Right lobe of liver (tissue), 6 donors: Measurements from ENCODE around the gene HRNR. TPM values are rescaled to one million over a fixed set of nuclear protein-coding genes. Genes with fewer than 3 reads are reported as not detected.

Experiments
- ATAC-seq, 4 donors: fragments of 200-7000 bp; cut with Tn5 transposase; one replicate each; pipeline ENCODE4 v1.9.1; 2020; ENCODE audit warnings: mild to moderate bottlenecking in 4 of 4, moderate library complexity in 4 of 4
- DNase-seq, 3 donors: peaks; one replicate each; pipeline ENCODE4 v3.0.0-alpha.2; 2020
- H3K27ac ChIP-seq, 3 donors: fragments of 200-600 bp; one replicate each; pipeline ENCODE4 v1.8.0; 2022
- H3K27me3 ChIP-seq, 2 donors: fragments of 200-600 bp; one replicate each; pipeline ENCODE4 v1.8.0; 2022
- H3K36me3 ChIP-seq, 4 donors: fragments of 200-600 bp; sonication (generic) in 1 of 4; one replicate each; pipeline versions ENCODE4 v1.5.1 to v1.8.0; 2017 to 2022; ENCODE audit warnings: control low read depth in 1 of 4
- H3K4me1 ChIP-seq, 4 donors: fragments of 200-600 bp; sonication (generic) in 1 of 4; one replicate each; pipeline versions ENCODE4 v1.5.1 to v1.8.0; 2017 to 2022; ENCODE audit warnings: control low read depth in 1 of 4
- H3K4me3 ChIP-seq, 3 donors: fragments of 200-600 bp; one replicate each; pipeline ENCODE4 v1.8.0; 2022
- H3K9me3 ChIP-seq, 4 donors: fragments of 200-600 bp; sonication (generic) in 1 of 4; one replicate each; pipeline versions ENCODE4 v1.5.1 to v1.8.0; 2017 to 2022; ENCODE audit warnings: control low read depth in 1 of 4
- POLR2A ChIP-seq: fragments of 450-650 bp; IDR thresholded peaks from one replicate; pipeline ENCODE4 v1.6.1; 2017; ENCODE audit warnings: antibody characterized with exemption, mild to moderate bottlenecking
- WGBS: methylation state at CpG from one replicate; pipeline ENCODE4 v1.1.6; 2018; ENCODE audit warnings: low coverage, low lambda C conversion rate; ENCODE audit not compliant: insufficient coverage; ENCODE audit errors: missing lambda C conversion rate; 5-methylcytosine and 5-hydroxymethylcytosine counted together
- intact Hi-C, 2 donors: fragments of 100-400 bp; cut with DNase I; formaldehyde crosslinking; loops; one replicate each; pipeline versions ENCODE4 v1.11.2 to v1.14.1; 2022
- total RNA-seq, 6 experiments: library from RNA; depleted of rRNA in 2 of 6; stranded (reverse); fragments of >200 nt in 2 of 6; fragmentation: NEBNext Ultra II Directional in 3 of 6; extraction: Animal tissue kit (Norgen Biotek cat#: 25700) in 3 of 6; gene quantifications; one replicate each; pipeline versions ENCODE4 v1.1.0 to v1.2.4, GENCODE V29; 2016 to 2023
- TF ChIP-seq, protein P1 (sequence below), 4 donors: fragments of 200-600 bp in 3 of 4; fragments of 450-650 bp in 1 of 4; IDR thresholded peaks; one replicate each; pipeline versions ENCODE4 v1.5.1 to v1.8.0; 2016 to 2022; ENCODE audit warnings: antibody characterized with exemption in 4 of 4, mild to moderate bottlenecking in 2 of 4
- donor health status: DM: no; HTN: yes; CAD: no.
- donor health status: DM: no; HTN: no; CAD: no.
- donor health status: DM: no; HTN: no; CAD: no.
- donor health status: DM: no; HTN: yes; CAD: no.
- donor health status: DM: no; HTN: yes; CAD: no.

HRNR gene
- total RNA-seq, 6 experiments from 2014 or later: not detected

DNA sequence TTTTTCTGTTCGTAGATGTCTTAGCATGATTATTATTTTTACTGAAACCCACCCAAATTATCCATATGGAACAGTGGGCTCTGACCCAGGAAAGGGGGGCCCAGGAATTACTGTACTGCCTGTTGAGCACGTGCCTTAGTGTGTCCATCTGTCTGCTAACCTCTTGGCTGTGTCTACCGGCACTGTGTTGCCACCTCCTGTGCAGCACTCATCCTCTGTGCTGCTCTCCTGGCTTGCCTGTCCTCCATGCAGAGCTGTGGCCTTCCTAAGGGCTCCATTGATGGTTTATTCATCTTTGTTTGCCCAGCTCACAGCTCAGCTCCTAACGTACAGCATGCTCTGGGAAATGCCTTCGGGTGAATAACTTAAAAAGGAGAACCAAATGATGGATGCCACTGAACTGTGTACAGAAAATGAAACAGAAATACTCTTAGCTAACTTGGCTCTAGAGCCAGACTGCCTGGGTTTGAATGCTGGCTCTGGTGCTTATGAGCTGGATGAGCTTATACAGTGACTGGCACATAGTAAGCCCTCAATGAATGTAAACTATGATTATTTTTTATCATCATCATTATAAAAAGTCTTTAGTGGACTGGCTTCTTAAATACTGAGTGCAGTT lies 53.6 kb downstream of the HRNR start:
- no peaks in the 10 kb centered on the region for H3K9me3 ChIP-seq
- peak in 3 of 4 donors; percentile 19 to 47 (median 32) for ATAC-seq
- WGBS: 32% methylated on average over 5 of the region's 5 CpGs
- no peak overlapping the region for H3K27ac ChIP-seq
- no peak for DNase-seq
- no peak overlapping the region for H3K4me3 ChIP-seq
- no peaks in the 10 kb centered on the region for H3K4me1 ChIP-seq
- intact Hi-C loops: no loop called here
- H3K27me3 ChIP-seq: no peaks in the 10 kb centered on the region
- no peaks in the 10 kb centered on the region for H3K36me3 ChIP-seq
- TF ChIP-seq, protein P1, sequence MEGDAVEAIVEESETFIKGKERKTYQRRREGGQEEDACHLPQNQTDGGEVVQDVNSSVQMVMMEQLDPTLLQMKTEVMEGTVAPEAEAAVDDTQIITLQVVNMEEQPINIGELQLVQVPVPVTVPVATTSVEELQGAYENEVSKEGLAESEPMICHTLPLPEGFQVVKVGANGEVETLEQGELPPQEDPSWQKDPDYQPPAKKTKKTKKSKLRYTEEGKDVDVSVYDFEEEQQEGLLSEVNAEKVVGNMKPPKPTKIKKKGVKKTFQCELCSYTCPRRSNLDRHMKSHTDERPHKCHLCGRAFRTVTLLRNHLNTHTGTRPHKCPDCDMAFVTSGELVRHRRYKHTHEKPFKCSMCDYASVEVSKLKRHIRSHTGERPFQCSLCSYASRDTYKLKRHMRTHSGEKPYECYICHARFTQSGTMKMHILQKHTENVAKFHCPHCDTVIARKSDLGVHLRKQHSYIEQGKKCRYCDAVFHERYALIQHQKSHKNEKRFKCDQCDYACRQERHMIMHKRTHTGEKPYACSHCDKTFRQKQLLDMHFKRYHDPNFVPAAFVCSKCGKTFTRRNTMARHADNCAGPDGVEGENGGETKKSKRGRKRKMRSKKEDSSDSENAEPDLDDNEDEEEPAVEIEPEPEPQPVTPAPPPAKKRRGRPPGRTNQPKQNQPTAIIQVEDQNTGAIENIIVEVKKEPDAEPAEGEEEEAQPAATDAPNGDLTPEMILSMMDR (IDR thresholded peaks at IDR 0.05): no peak
- TF ChIP-seq POLR2A: no peak

DNA sequence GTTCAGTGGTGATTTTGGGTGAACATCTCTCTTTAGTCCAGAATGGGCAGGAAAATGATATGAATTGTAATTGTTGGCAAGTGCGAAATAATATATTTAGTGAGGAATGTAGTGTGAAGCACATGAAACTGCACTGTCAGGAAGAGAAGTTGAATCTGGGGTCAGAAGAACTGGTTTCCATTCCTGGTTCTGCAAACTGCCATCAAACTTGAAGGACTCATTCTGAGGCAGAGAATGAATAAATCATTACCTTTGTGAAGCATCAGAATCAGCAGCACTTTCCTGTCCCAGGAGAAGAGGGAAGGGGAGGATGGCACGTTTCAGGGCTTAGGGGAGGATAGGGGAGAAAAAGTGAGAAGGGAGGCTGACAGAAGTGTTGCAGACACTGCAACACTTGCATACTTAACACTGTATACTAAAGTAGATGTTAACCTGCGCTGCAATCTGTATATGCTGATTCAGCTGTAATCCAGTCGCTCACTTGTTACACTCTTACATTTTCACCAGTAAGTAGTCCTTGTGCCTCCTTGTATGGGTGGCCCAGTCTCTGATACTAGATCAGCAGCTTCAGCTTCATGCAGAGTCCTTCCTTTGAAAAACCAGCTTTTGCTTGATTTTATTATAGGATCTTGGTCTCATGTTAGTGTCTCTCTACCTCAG lies 54.5 kb downstream of the HRNR start:
- H3K36me3 ChIP-seq: no peaks in the 10 kb centered on the region
- 61% methylated on average over 4 of the region's 4 CpGs for WGBS
- H3K27me3 ChIP-seq: no peaks in the 10 kb centered on the region
- H3K9me3 ChIP-seq: no peaks in the 10 kb centered on the region
- ATAC-seq: peak in 2 of 4 donors; percentile 17 to 36
- H3K27ac ChIP-seq: no peak overlapping the region
- no peaks in the 10 kb centered on the region for H3K4me1 ChIP-seq
- H3K4me3 ChIP-seq: no peak overlapping the region
- DNase-seq: no peak
- TF ChIP-seq, protein P1 (IDR thresholded peaks at IDR 0.05): no peak
- no peak for TF ChIP-seq POLR2A
- intact Hi-C loops: no loop called here

DNA sequence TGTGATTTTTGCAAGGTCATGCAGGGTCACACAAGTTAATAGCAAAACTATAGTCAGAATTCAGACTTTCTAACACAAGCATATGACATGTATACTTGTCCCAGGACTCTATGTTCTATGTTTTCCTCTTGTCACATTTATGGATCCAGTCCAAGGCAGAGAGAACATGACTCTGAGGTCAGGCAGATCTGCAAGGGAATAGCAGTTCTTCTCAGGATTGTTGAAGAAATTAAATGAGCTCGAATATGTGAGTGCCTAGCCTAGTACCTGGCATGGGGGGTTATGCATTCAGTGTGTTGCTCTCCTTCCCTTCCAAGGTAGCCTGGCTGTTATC lies 55.5 kb downstream of the HRNR start:
- WGBS: 46% methylated on average over 1 of the region's 1 CpG
- ATAC-seq: peak in 2 of 4 donors; percentile 8 to 32

DNA sequence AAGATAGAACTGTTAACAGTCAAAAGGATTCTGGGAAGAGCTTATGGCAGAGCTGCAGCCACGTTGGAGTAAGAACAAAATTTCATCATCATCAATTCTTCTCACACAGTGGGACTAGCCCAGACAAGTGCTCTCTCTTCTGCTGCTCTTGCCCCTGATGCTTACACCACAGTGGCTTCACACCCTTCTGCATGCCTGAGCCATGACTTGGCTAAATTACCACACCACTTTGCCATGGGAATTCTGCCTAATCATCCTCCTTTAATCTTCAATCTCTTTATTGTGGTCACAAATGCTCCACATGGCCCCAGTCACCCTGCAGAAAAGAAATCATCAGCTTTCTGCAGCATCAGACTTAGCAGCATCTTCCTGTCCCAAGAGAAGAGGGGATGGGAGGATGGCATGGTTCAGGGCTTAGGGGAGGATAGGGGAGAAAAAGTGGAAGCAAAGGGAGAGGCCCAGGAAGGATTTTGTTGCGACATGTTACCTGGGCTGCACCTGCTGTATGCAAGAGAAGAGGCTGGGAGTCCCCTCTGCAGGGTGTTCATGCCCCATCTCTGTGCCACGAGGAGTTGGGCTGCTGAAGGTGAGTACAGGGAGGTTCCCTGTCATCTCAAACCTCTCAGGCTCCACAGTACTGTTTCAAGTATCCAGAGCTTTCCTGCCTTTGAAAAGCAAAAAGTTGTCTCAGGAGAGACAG lies 56.0 kb downstream of the HRNR start:
- intact Hi-C loops: no loop called here
- DNase-seq: no peak
- Histone ChIP-seq H3K27ac (no peak overlapping the region), H3K4me3 (no peak overlapping the region), H3K36me3 (no peaks in the 10 kb centered on the region), H3K9me3 (no peaks in the 10 kb centered on the region), H3K4me1 (no peaks in the 10 kb centered on the region), H3K27me3 (no peaks in the 10 kb centered on the region)
- TF ChIP-seq, protein P1 (IDR thresholded peaks at IDR 0.05): no peak
- TF ChIP-seq POLR2A: no peak
- WGBS: 40% methylated on average over 1 of the region's 3 CpGs
- ATAC-seq: no peak

More for the DNA sequence above, 55.5 kb downstream of the HRNR start:
- TF ChIP-seq, protein P1 (IDR thresholded peaks at IDR 0.05): no peak
- no peak for TF ChIP-seq POLR2A
- intact Hi-C loops: no loop called here
- Histone ChIP-seq H3K4me3 (no peak overlapping the region), H3K36me3 (no peaks in the 10 kb centered on the region), H3K9me3 (no peaks in the 10 kb centered on the region), H3K27me3 (no peaks in the 10 kb centered on the region), H3K4me1 (no peaks in the 10 kb centered on the region), H3K27ac (no peak overlapping the region)
- no peak for DNase-seq
